Endothelial cell (in vitro differentiated cells): ENCODE results near the gene PGAM2. TPM values are rescaled to one million over a fixed set of nuclear protein-coding genes. Genes with fewer than 3 reads are reported as not detected.

ENCODE experiments used
- DNase-seq: peaks from one replicate; pipeline ENCODE4 v3.0.0; 2021; ENCODE audit warnings: low spot score
- H3K27ac Mint-ChIP-seq: one replicate; pipeline ENCODE4 v1.8.0; 2021; ENCODE audit warnings: mixed read lengths, inconsistent platforms; ENCODE audit not compliant: unreplicated experiment
- H3K27me3 Mint-ChIP-seq: one replicate; pipeline ENCODE4 v1.8.0; 2021; ENCODE audit warnings: mild to moderate bottlenecking, moderate library complexity, mixed read lengths, inconsistent platforms; ENCODE audit not compliant: unreplicated experiment
- H3K36me3 Mint-ChIP-seq: one replicate; pipeline ENCODE4 v1.8.0; 2021; ENCODE audit warnings: mild to moderate bottlenecking, low read depth, mixed read lengths, inconsistent platforms; ENCODE audit not compliant: unreplicated experiment
- H3K4me1 Mint-ChIP-seq: one replicate; pipeline ENCODE4 v1.8.0; 2021; ENCODE audit warnings: mild to moderate bottlenecking, mixed read lengths, inconsistent platforms; ENCODE audit not compliant: unreplicated experiment
- H3K4me3 Mint-ChIP-seq: one replicate; pipeline ENCODE4 v1.8.0; 2021; ENCODE audit warnings: mild to moderate bottlenecking, mixed read lengths, inconsistent platforms; ENCODE audit not compliant: unreplicated experiment
- H3K9me3 Mint-ChIP-seq: one replicate; pipeline ENCODE4 v1.8.0; 2021; ENCODE audit warnings: mixed read lengths, inconsistent platforms; ENCODE audit not compliant: unreplicated experiment
- CTCF ChIP-seq: fragments of 200-600 bp; sonication (generic); IDR thresholded peaks from one replicate; pipeline ENCODE4 v1.5.0; 2021; ENCODE audit warnings: antibody characterized with exemption; ENCODE audit not compliant: unreplicated experiment
- total RNA-seq: library from RNA; stranded (reverse); fragmentation: NEBNext Ultra II Directional; extraction: Animal tissue kit (Norgen Biotek cat#: 25700); gene quantifications from one replicate; pipeline ENCODE4 v1.2.1, GENCODE V29; 2021; ENCODE audit not compliant: unreplicated experiment

PGAM2 gene
- total RNA-seq, 1 donor from 2014 or later = not detected

GRCh38 chr7:44067064-44067951 is 1.9 kb upstream of the PGAM2 start:
- H3K4me1 Mint-ChIP-seq = no peaks in the 10 kb centered on the region
- no peak for DNase-seq
- peaks cover 5% of the 10 kb centered on the region for H3K36me3 Mint-ChIP-seq
- no peaks in the 10 kb centered on the region for H3K9me3 Mint-ChIP-seq
- TF ChIP-seq CTCF = no peak
- peak overlapping the region; percentile 29 for H3K4me3 Mint-ChIP-seq
- peak overlapping the region; percentile 54 for H3K27ac Mint-ChIP-seq
- peaks cover 13% of the 10 kb centered on the region for H3K27me3 Mint-ChIP-seq

GRCh38 chr7:44066494-44067063 is 1.2 kb upstream of the PGAM2 start:
- Mint-ChIP-seq H3K9me3 (no peaks in the 10 kb centered on the region), H3K4me3 (peak overlapping the region; percentile 29), H3K36me3 (peaks cover 1% of the 10 kb centered on the region), H3K4me1 (no peaks in the 10 kb centered on the region), H3K27me3 (peaks cover 9% of the 10 kb centered on the region), H3K27ac (peak overlapping the region; percentile 54)
- TF ChIP-seq CTCF = no peak
- DNase-seq = no peak

GRCh38 chr7:44066111-44066460 is 719 bp upstream of the PGAM2 start:
- H3K27me3 Mint-ChIP-seq = peaks cover 12% of the 10 kb centered on the region
- H3K27ac Mint-ChIP-seq = no peak overlapping the region
- TF ChIP-seq CTCF = no peak
- no peak overlapping the region for H3K4me3 Mint-ChIP-seq
- H3K4me1 Mint-ChIP-seq = no peaks in the 10 kb centered on the region
- H3K9me3 Mint-ChIP-seq = no peaks in the 10 kb centered on the region
- H3K36me3 Mint-ChIP-seq = peaks cover 4% of the 10 kb centered on the region
- no peak for DNase-seq

GRCh38 chr7:44064791-44065430 is 456 bp downstream of the PGAM2 start:
- no peak overlapping the region for H3K27ac Mint-ChIP-seq

More at GRCh38 chr7:44064791-44065430, 456 bp downstream of the PGAM2 start:
- Mint-ChIP-seq H3K9me3 (no peaks in the 10 kb centered on the region), H3K27me3 (peaks cover 12% of the 10 kb centered on the region), H3K4me3 (no peak overlapping the region), H3K36me3 (peaks cover 8% of the 10 kb centered on the region), H3K4me1 (no peaks in the 10 kb centered on the region)
- TF ChIP-seq CTCF = no peak
- DNase-seq = no peak
